Testis (tissue), 2 donors: Measurements from ENCODE around the gene SIGLEC15.

Experiments used
- CTCF ChIP-seq, 3 experiments: fragments of 450-650 bp in 2 of 3; fragments of 200-600 bp in 1 of 3; sonication (generic) in 1 of 3; IDR thresholded peaks; one replicate each; pipeline ENCODE4 v1.5.1; 2016 to 2019; ENCODE audit warnings: antibody characterized with exemption in 3 of 3, mild to moderate bottlenecking in 2 of 3, moderate library complexity in 1 of 3
- POLR2A ChIP-seq: fragments of 450-650 bp; IDR thresholded peaks from one replicate; pipeline ENCODE4 v1.6.1; 2017; ENCODE audit warnings: antibody characterized with exemption, mild to moderate bottlenecking, moderate library complexity

GRCh38 chr18:45879681-45880655 is 54.5 kb downstream of the SIGLEC15 start:
- peak; percentile 74 to 98 (median 80) for TF ChIP-seq CTCF (IDR thresholded peaks at IDR 0.05)
- no peak for TF ChIP-seq POLR2A
